Left ventricle myocardium inferior (tissue), 1 donor: Measurements from ENCODE around the gene HSP90B1. TPM values are rescaled to one million over a fixed set of nuclear protein-coding genes. Genes with fewer than 3 reads are reported as not detected.
A peak's percentile ranks its signal among the peaks of the same experiment; 100 is the strongest.

ENCODE experiments used
- DNase-seq: peaks from one replicate; pipeline ENCODE4 v3.0.0-alpha.2; 2020
- H3K27ac ChIP-seq: fragments of 200-600 bp; replicated peaks from 2 replicates; pipeline ENCODE4 v1.8.0; 2021
- H3K27me3 ChIP-seq: fragments of 200-600 bp; 2 replicates; pipeline ENCODE4 v1.8.0; 2021; ENCODE audit warnings: low read depth
- H3K36me3 ChIP-seq: fragments of 200-600 bp; 2 replicates; pipeline ENCODE4 v1.8.0; 2021
- H3K4me1 ChIP-seq: fragments of 200-600 bp; 2 replicates; pipeline ENCODE4 v1.8.0; 2021
- H3K4me3 ChIP-seq: fragments of 200-600 bp; 2 replicates; pipeline ENCODE4 v1.8.0; 2021; ENCODE audit warnings: mild to moderate bottlenecking, moderate library complexity
- H3K9me3 ChIP-seq: fragments of 200-600 bp; replicated peaks from 2 replicates; pipeline ENCODE4 v1.8.0; 2021
- CTCF ChIP-seq: fragments of 200-600 bp; IDR thresholded peaks from 2 replicates; pipeline ENCODE4 v1.8.0; 2021; ENCODE audit warnings: antibody characterized with exemption, mild to moderate bottlenecking, borderline replicate concordance
- intact Hi-C: fragments of 100-400 bp; cut with micrococcal nuclease; formaldehyde crosslinking; loops from one replicate; pipeline ENCODE4 v1.11.0; 2022
- total RNA-seq: library from RNA; stranded (reverse); fragmentation: NEBNext Ultra II Directional; extraction: Animal tissue kit (Norgen Biotek cat#: 25700); gene quantifications from one replicate; pipeline ENCODE4 v1.2.1, GENCODE V29; 2021
- donor health status: DM: no; HTN: yes; CAD: no; lungs with severe emphysema.

HSP90B1 gene
- total RNA-seq, 1 donor from 2014 or later: 348 TPM

GRCh38 chr12:103997286-103997900 lies 67.2 kb downstream of the HSP90B1 start:
- DNase-seq: peak; percentile 68
- Histone ChIP-seq H3K27me3 (no peaks in the 10 kb centered on the region), H3K4me3 (peak overlapping the region; percentile 38), H3K9me3 (no peaks in the 10 kb centered on the region), H3K36me3 (no peaks in the 10 kb centered on the region), H3K4me1 (peaks cover 14% of the 10 kb centered on the region), H3K27ac (peak overlapping the region; percentile 78)
- TF ChIP-seq CTCF: no peak
- intact Hi-C loops: no loop called here

Other genes starting within 250 kb of the HSP90B1 start
- 3.1 TPM for gene NT5DC3, start 89.2 kb upstream of the HSP90B1 start, total RNA-seq
- 11.3 TPM for gene TDG, start 35.5 kb downstream of the HSP90B1 start, total RNA-seq
- gene GLT8D2, start 119.8 kb downstream of the HSP90B1 start, total RNA-seq: 11.7 TPM
- 9.2 TPM for gene HCFC2, start 134.1 kb downstream of the HSP90B1 start, total RNA-seq
- gene NFYB, start 207.8 kb downstream of the HSP90B1 start, total RNA-seq: 34.5 TPM